GM18861 (cell line): Measurements from ENCODE around the gene LINGO1.

ENCODE experiments used
- ATAC-seq: cut with Tn5 transposase; IDR thresholded peaks from one replicate; pipeline ENCODE4 v1.9.1; 2021; ENCODE audit not compliant: unreplicated experiment

LINGO1 gene

GRCh38 chr15:77633134-77633912 lies 611 bp upstream of the LINGO1 start:
- ATAC-seq, result no peak

- no peak for ATAC-seq
These were observed 773 bp downstream of the LINGO1 start for GRCh38 chr15:77631745-77632533.

DNA sequence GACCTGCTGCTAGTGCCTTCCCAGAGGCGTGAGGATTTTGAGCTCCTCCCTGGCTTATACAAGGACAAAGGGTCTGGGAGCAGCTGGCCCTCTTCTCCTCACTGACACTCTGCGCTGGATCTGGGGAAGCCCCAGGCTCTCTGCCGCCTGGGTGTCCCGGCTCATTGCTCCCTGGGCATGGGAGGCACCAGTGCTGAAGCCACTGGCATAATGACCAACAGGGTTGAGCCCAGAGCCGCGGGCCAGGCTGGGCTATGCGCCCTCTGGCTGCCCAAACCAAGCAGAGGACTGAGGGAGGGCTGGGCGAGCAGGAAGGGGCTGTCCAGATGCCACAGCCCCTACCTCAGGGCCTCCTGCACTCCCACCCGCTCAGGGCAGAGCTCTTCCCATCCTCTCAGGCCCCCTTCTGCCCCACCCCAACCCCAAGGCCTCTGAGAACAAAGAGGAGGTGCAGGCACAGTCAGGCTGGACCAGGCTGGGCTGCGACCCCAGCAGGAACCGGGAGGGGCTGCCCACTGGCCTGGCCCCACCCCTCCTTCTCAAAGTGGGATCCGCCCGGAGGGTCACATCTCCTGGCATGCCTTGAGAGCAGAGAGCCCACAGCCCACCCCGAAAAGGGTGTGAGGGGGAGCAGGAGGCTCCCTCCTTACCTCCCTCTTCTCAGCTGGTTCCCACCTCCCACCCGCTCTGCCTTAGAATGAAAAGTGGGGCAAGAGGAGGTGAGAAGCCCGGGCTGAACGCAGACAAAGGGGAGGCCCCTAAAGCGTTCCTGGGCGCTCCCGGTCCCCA lies 1.6 kb downstream of the LINGO1 start:
- ATAC-seq, result no peak

DNA sequence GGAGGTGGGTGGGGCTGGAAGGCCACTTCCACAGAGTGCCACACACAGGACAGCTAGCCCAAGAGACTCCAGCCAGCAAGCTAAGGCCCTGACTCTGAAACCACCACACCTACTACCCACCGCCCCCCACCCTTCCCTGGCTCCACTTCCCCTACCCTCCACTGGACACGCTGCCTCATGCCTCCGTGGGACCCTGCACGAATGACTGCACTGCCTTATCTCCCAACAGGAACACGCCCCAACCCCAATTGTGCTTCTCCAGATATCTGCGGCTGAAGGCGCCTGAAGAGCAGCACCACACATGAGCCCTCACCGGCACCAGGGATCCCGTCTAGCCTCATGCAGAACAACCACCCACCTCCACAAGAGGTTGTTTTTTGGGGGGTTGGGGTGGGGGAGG lies 2.7 kb downstream of the LINGO1 start:
- no peak for ATAC-seq

DNA sequence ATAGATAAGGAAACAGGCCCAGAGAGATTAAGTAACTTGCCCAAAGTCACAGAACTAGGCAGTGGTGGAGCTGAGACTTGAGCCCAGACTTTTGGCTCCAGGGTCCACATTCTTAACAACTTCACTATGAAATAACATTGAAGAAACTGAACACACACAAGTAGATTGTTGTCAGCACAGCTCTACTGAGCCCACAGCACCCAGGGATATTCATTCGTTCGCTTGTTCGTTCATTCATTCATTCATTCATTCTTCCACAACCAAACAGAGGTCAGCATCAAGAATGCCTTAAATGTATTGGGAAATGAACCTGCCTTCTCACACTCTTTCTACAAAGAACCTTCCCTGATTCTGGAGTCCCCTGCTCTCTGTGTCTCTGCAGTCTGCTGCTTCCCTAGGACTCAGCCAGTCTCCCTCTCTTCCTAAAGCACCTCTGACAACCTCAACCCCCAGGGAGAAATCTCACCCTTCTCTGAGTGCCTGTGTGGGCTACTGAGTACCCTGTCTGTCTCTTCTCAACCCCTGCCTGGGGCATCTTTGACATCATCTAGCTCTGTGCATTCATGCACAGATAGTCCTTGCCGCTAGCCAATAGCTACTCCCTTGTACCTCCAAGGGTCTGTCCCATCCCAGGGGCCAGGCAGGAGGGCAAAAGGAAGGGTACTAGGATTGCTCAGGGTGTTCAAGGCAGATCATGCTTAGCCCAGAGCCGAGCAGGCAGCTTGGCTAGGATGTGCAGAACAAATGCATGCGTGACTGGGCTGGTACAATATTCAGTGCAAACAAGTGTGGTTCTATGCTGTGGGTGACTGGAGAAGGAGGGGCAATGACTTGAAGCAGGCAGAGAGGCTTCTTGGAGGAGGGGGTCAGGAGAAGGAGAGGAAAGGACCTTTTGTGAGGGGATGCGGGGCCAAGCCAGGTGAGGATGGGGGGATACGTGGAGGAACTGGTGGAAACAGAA lies 3.4 kb downstream of the LINGO1 start:
- ATAC-seq, result no peak

DNA sequence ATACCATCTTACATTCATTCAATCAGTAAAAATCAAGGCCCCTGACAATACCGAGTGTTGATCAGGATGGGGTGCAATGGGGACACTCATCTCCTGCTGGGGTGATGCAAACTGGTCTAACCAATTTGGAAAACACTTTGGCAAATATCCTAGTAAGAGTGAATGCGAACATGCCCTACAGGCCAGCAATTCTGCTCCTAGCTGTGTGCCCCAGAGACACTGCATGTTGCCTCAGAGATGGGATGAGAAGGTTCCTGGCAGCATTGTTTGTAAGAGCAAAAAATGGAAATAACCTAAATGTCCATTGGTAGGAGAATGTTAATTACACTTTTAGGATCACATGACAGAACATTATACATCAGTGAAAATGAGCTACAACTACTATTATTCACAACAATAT lies 4.7 kb downstream of the LINGO1 start:
- ATAC-seq, result no peak

DNA sequence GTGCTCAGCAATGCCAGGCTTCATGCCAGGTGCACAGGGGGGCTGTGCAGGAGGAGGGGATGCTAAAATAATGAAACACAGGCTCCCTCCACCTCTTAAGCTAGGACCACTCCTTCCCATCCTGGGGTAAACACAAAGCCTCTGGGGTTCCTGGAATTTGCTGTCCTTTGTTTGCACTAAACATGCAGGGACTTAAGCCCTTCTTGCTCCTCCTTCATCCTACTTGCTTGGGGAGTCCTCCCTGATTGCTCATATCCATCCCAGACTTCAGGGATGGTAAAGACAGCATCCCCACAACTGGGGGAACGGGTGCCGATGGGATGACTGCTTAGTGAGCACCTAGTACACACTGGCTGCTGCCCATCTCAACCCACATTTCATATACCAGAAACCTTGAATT lies 5.1 kb downstream of the LINGO1 start:
- ATAC-seq, result no peak

DNA sequence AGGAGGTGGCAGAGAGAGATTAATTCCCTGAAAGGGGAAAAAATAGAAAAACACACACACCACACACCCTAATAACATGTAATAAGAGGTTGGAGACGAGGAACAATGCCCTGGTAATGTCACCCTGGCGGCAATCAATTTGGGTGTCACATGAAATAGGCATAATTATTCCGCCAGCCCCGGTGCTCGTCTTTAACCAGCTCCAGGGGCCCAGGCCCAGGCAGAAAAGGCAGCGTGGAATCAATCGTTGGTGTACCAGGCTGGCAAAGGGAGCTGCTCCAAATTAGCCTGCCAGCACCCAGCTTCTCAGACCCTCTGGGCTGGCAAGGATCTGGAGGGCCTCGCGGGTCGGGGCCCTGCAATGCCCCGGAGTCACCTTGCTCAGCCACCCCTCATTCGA lies 5.6 kb downstream of the LINGO1 start:
- ATAC-seq, result no peak

DNA sequence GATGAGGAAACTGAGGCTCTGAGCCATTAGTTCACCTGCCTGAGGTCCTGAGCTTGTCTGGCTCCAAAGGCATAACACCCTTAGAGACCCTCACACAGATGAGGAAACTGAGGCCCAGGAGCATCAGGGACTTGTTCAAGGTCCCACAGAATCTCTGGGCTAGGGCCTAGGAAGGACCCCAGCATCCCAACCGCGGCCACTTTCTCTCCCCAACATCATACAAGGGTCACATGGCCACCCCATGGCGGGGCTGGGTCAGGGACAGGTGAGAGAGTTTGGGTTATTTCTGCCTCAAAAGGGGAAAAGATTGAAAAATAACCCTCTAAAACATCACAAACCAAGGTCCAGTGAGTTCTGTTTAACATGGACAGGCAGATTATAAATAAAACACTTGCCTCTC lies 6.7 kb downstream of the LINGO1 start:
- no peak for ATAC-seq

GRCh38 chr15:77625376-77625775 lies 7.3 kb downstream of the LINGO1 start:
- no peak for ATAC-seq

DNA sequence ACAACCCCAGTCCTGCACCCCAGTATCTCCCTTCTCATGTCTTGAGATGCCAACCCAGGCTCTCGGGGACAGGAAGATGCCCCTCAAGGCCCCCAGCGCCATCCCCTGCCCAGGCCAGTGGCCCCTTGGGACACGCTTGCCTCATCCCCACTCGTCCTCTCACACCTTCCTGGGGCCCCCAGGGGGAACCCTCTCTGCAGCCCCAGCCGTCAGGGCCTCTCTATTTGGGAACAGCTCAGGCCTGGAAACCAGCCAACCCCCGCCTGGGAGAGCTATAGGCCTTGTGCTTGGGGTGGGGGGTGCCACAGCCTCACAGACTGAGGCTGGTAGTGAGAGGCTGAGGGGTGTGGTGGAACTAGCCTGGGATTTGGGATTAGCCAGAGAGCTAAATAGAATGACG lies 7.8 kb downstream of the LINGO1 start:
- ATAC-seq, result no peak

- ATAC-seq, result no peak
These were observed 8.8 kb downstream of the LINGO1 start for GRCh38 chr15:77623755-77624524.

DNA sequence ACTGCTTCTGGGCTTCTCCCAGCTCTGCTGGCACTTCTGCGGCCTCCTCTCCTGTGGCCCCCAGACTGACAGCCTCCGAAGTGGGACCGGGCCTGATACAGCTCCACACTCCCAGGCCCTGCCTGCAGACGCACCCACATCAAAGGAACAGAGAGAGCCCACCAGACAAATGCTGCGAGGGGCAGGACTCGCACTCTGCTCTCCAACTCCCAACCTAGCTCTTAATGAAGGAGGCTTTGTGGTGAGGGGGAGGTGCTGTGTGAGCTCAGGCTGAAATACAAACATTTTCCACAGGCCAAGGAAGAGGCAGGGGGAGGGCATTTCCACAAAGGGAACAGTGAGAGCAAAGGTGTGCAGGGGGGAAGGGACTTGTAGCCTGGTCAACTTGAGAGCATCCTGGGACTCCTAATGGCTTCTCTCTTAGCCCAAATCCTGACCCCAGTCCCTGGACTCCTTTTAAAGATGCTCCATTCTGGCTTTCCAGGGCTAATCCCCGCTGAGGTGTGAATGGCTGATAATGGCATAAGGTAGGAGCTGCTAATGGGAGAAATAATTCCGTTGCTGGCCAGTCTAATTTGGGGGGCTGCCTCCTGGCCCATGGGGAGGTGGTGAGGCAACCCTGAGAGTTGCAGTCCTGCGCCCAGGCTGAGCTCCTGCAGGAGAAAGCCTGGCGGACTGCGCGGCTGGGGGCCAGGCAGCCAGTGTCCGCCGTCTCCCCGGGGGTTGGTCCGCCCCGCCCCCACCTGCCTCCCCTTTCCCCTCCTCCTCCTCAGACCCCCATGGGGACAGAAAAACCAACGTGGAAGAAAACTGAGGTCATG lies 9.6 kb downstream of the LINGO1 start:
- no peak for ATAC-seq

DNA sequence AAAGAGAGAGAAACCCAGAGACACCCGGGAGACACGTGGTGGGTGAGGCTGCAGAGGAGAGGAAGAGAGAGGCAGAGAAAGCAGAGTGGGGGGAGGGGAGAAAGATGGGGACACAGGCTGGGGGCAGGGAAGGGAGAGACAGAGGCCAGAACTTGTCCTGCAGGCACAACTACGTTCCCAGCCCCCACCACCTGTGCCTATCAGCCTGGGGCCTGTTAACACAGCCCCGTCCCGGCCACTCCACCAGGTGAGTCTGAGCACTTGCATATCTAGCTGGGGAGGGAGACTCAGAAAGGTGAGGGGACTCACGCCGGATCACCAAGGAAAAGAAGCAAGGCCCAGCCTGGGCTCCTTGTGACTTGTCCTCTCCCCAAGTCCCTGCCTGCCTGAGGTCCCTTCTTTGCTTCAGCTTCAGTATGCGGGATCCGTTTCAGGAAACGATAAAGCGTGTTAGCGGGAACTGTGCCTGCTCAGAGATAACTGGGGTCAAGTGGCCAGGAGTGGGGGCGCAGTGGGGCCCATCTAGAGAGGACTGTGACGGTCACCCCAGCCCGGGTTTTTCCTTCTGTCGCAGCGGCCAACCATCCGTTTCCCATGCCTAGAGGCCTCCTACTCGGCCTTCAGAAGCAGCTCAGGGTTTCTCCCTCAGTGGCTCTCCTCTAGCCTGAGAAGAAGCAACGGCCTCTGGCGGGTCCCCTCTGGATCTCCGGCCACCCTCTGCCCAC lies 10.3 kb downstream of the LINGO1 start:
- no peak for ATAC-seq

GRCh38 chr15:77621847-77622208 lies 10.9 kb downstream of the LINGO1 start:
- ATAC-seq, result no peak

- ATAC-seq, result no peak
These were observed 11.6 kb downstream of the LINGO1 start for GRCh38 chr15:77620960-77621647.

- ATAC-seq, result no peak
These were observed 12.4 kb downstream of the LINGO1 start for GRCh38 chr15:77620297-77620696.

- ATAC-seq, result no peak
These were observed 12.8 kb downstream of the LINGO1 start for GRCh38 chr15:77619883-77620282.
